CD4-positive, alpha-beta T cell (primary cell): ENCODE results near the gene MTMR12. TPM values are rescaled to one million over a fixed set of nuclear protein-coding genes. Genes with fewer than 3 reads are reported as not detected.

Experiments used
- ATAC-seq: fragments of 200-7000 bp; cut with Tn5 transposase; one replicate; pipeline ENCODE4 v1.10.0; 2022; ENCODE audit warnings: mild to moderate bottlenecking; ENCODE audit not compliant: poor library complexity
- CTCF ChIA-PET: fragments of 350-600 bp; sonication (Branson Sonifier 250); formaldehyde crosslinking; loops from one replicate; lab custom pipeline; 2021; ENCODE audit warnings: antibody characterized with exemption, inconsistent platforms; lab: Charles Lee
- POLR2A ChIA-PET: fragments of 350-600 bp; sonication (Branson Sonifier 250); formaldehyde crosslinking; loops from one replicate; lab custom pipeline; 2021; ENCODE audit warnings: antibody characterized with exemption, inconsistent platforms; lab: Charles Lee
- DNase-seq, 14 experiments: peaks; one replicate each; pipeline ENCODE4 v3.0.0-alpha.2; 2013 to 2020; ENCODE audit warnings: mixed read lengths in 2 of 14
- H3K27ac ChIP-seq, 2 donors: one replicate each; pipeline versions ENCODE4 v1.5.1 to v1.7.0; 2013; ENCODE audit warnings: low read length in 2 of 2, low read depth in 1 of 2, mild to moderate bottlenecking in 1 of 2
- H3K27me3 ChIP-seq, 2 experiments: 1 replicate in 1 of 2; 2 replicates in 1 of 2; pipeline versions ENCODE4 v1.6.1 to v1.7.0; 2013; ENCODE audit warnings: low read length in 2 of 2, control low read depth in 1 of 2, mild to moderate bottlenecking in 1 of 2, moderate library complexity in 1 of 2; ENCODE audit not compliant: insufficient read depth in 2 of 2, control insufficient read depth in 1 of 2
- H3K36me3 ChIP-seq: one replicate; pipeline ENCODE4 v1.6.1; 2013; ENCODE audit warnings: low read length, control low read depth; ENCODE audit not compliant: insufficient read depth
- H3K4me1 ChIP-seq: one replicate; pipeline ENCODE4 v1.6.1; 2013; ENCODE audit warnings: low read length, control low read depth; ENCODE audit not compliant: insufficient read depth
- H3K4me3 ChIP-seq: one replicate; pipeline ENCODE4 v1.5.1; 2013; ENCODE audit warnings: mild to moderate bottlenecking, low read length, moderate library complexity
- H3K9me3 ChIP-seq, 2 experiments: 1 replicate in 1 of 2; 2 replicates in 1 of 2; pipeline versions ENCODE4 v1.6.1 to v1.7.0; 2013; ENCODE audit warnings: low read length in 2 of 2, mild to moderate bottlenecking in 2 of 2, control low read depth in 1 of 2, moderate library complexity in 1 of 2; ENCODE audit not compliant: control insufficient read depth in 1 of 2, insufficient read depth in 1 of 2
- H3K27ac Mint-ChIP-seq: one replicate; pipeline ENCODE4 v1.8.0; 2020; ENCODE audit warnings: mixed read lengths
- H3K27me3 Mint-ChIP-seq: one replicate; pipeline ENCODE4 v1.8.0; 2021; ENCODE audit warnings: mixed read lengths
- H3K36me3 Mint-ChIP-seq: one replicate; pipeline ENCODE4 v1.8.0; 2021; ENCODE audit warnings: low read depth, mixed read lengths
- H3K4me1 Mint-ChIP-seq: one replicate; pipeline ENCODE4 v1.8.0; 2021; ENCODE audit warnings: low read depth, mixed read lengths
- H3K4me3 Mint-ChIP-seq: one replicate; pipeline ENCODE4 v1.8.0; 2020; ENCODE audit warnings: mild to moderate bottlenecking, mixed read lengths
- H3K9me3 Mint-ChIP-seq: one replicate; pipeline ENCODE4 v1.8.0; 2020; ENCODE audit warnings: mixed read lengths
- CTCF ChIP-seq: fragments of 200-600 bp; IDR thresholded peaks from one replicate; pipeline ENCODE4 v1.8.0; 2022; ENCODE audit warnings: antibody characterized with exemption, mild to moderate bottlenecking
- intact Hi-C, 2 experiments: fragments of 100-400 bp; cut with DNase I in 1 of 2; cut with micrococcal nuclease in 1 of 2; formaldehyde crosslinking; loops; one replicate each; pipeline versions ENCODE4 v1.15.1 to v1.9.0; 2023 to 2025; cut with DNase I, micrococcal nuclease
- total RNA-seq, 174 experiments: library from RNA in 2 of 174; stranded (reverse) in 2 of 174; gene quantifications; one replicate each; pipeline ENCODE4 v1.2.3 and lab custom pipeline; 2021 to 2026

Gene MTMR12
- total RNA-seq, 2 experiments from 2014 or later = 15.9 to 18.3 TPM

GRCh38 chr5:32274548-32275395 is 38.0 kb downstream of the MTMR12 start:
- no peak overlapping the region for H3K27ac ChIP-seq
- intact Hi-C loops = loop anchor here (5.0 kb wide), 2 partner anchors 38 to 53 kb away; partner anchors contain the start of gene MTMR12 (in 1 of the 2)
- no peak overlapping the region for H3K4me3 ChIP-seq
- ChIA-PET POLR2A (interaction anchor here (1.1 kb wide), 1 partner anchor 11 kb away, joined by 4 read pairs; no protein-coding TSS in a partner anchor), CTCF (interaction anchor here (1.9 kb wide), 1 partner anchor 42 kb away, joined by 5 read pairs; no protein-coding TSS in a partner anchor)
- peaks cover 9% of the 10 kb centered on the region for H3K4me1 ChIP-seq
- DNase-seq (no peak), ATAC-seq (no peak)
- no peaks in the 10 kb centered on the region for H3K9me3 ChIP-seq
- Mint-ChIP-seq H3K4me3 (no peak overlapping the region), H3K36me3 (peaks cover 67% of the 10 kb centered on the region), H3K9me3 (no peaks in the 10 kb centered on the region), H3K27ac (no peak overlapping the region), H3K27me3 (no peaks in the 10 kb centered on the region), H3K4me1 (peaks cover 28% of the 10 kb centered on the region)
- no peaks in the 10 kb centered on the region for H3K27me3 ChIP-seq
- no peak for TF ChIP-seq CTCF
- H3K36me3 ChIP-seq = peaks cover 49% of the 10 kb centered on the region

- Histone ChIP-seq H3K36me3 (peaks cover 53% of the 10 kb centered on the region), H3K4me1 (peaks cover 9% of the 10 kb centered on the region), H3K9me3 (no peaks in the 10 kb centered on the region), H3K27ac (no peak overlapping the region), H3K4me3 (no peak overlapping the region), H3K27me3 (no peaks in the 10 kb centered on the region)
- Mint-ChIP-seq H3K36me3 (peaks cover 73% of the 10 kb centered on the region), H3K27ac (peak overlapping the region; percentile 44), H3K27me3 (no peaks in the 10 kb centered on the region), H3K9me3 (no peaks in the 10 kb centered on the region), H3K4me1 (peaks cover 20% of the 10 kb centered on the region), H3K4me3 (no peak overlapping the region)
- ChIA-PET POLR2A (no interaction called here), CTCF (no interaction called here)
- no peak for ATAC-seq
- no peak for DNase-seq
- TF ChIP-seq CTCF = no peak
- intact Hi-C loops = no loop called here
Measured at GRCh38 chr5:32273821-32274220, 38.9 kb downstream of the MTMR12 start.

GRCh38 chr5:32272746-32273145 is 40.0 kb downstream of the MTMR12 start:
- no peak overlapping the region for H3K27ac ChIP-seq
- H3K9me3 ChIP-seq = no peaks in the 10 kb centered on the region
- Mint-ChIP-seq H3K4me3 (no peak overlapping the region), H3K4me1 (peaks cover 12% of the 10 kb centered on the region), H3K9me3 (no peaks in the 10 kb centered on the region), H3K27me3 (no peaks in the 10 kb centered on the region), H3K36me3 (peaks cover 78% of the 10 kb centered on the region), H3K27ac (no peak overlapping the region)
- ATAC-seq = no peak
- no peak for TF ChIP-seq CTCF
- H3K4me3 ChIP-seq = no peak overlapping the region
- no peak for DNase-seq
- intact Hi-C loops = no loop called here
- H3K4me1 ChIP-seq = peaks cover 6% of the 10 kb centered on the region
- ChIA-PET CTCF (no interaction called here), POLR2A (interaction anchor here (0.6 kb wide), 1 partner anchor 753 kb away, joined by 3 read pairs; no protein-coding TSS in a partner anchor)
- H3K36me3 ChIP-seq = peaks cover 63% of the 10 kb centered on the region
- H3K27me3 ChIP-seq = no peaks in the 10 kb centered on the region
